GM19043 (cell line): ENCODE data around the gene EPN2.

Source experiments
- ATAC-seq: cut with Tn5 transposase; IDR thresholded peaks from one replicate; pipeline ENCODE4 v1.9.1; 2021; ENCODE audit warnings: low read depth; ENCODE audit not compliant: unreplicated experiment

Gene EPN2

GRCh38 chr17:19290066-19290705 is 53.0 kb downstream of the EPN2 start:
- ATAC-seq, result no peak

- ATAC-seq, result no peak
Observed at GRCh38 chr17:19291646-19292376, 54.6 kb downstream of the EPN2 start.

GRCh38 chr17:19292377-19292711 is 55.2 kb downstream of the EPN2 start:
- no peak for ATAC-seq

- no peak for ATAC-seq
Observed at GRCh38 chr17:19294443-19294842, 57.3 kb downstream of the EPN2 start.

GRCh38 chr17:19295473-19296135 is 58.4 kb downstream of the EPN2 start:
- ATAC-seq, result no peak

- ATAC-seq, result no peak
Observed at GRCh38 chr17:19296786-19297778, 59.9 kb downstream of the EPN2 start.

GRCh38 chr17:19298569-19299213 is 61.5 kb downstream of the EPN2 start:
- ATAC-seq, result no peak

- ATAC-seq, result no peak
Observed at GRCh38 chr17:19299214-19299747, 62.1 kb downstream of the EPN2 start.

- no peak for ATAC-seq
Observed at GRCh38 chr17:19299866-19300265, 62.7 kb downstream of the EPN2 start.

GRCh38 chr17:19301274-19301951 is 64.2 kb downstream of the EPN2 start:
- no peak for ATAC-seq

GRCh38 chr17:19301973-19302372 is 64.8 kb downstream of the EPN2 start:
- no peak for ATAC-seq

GRCh38 chr17:19302791-19303331 is 65.7 kb downstream of the EPN2 start:
- ATAC-seq, result no peak

GRCh38 chr17:19303367-19303776 is 66.2 kb downstream of the EPN2 start:
- ATAC-seq, result no peak

GRCh38 chr17:19304209-19304608 is 67.0 kb downstream of the EPN2 start:
- no peak for ATAC-seq

- ATAC-seq, result no peak
Observed at GRCh38 chr17:19304751-19305150, 67.6 kb downstream of the EPN2 start.

GRCh38 chr17:19305256-19305655 is 68.1 kb downstream of the EPN2 start:
- no peak for ATAC-seq

GRCh38 chr17:19305761-19306159 is 68.6 kb downstream of the EPN2 start:
- no peak for ATAC-seq

- peak; percentile 75 for ATAC-seq
Observed at GRCh38 chr17:19306160-19307111, 69.3 kb downstream of the EPN2 start.
